Panc1 (cell line): ENCODE measurements around the gene KLHL8.

Experiments used
- CTCF ChIP-seq: fragments of 450-650 bp; IDR thresholded peaks from 2 replicates; pipeline ENCODE4 v1.5.1; 2017; ENCODE audit warnings: mild to moderate bottlenecking
- POLR2AphosphoS5 ChIP-seq: IDR thresholded peaks from 2 replicates; pipeline ENCODE4 v1.6.1; 2012; ENCODE audit warnings: mild to moderate bottlenecking, low read depth, low read length, moderate library complexity
- REST ChIP-seq, 2 experiments: IDR thresholded peaks; 2 replicates each; pipeline ENCODE4 v1.6.1; 2011 to 2012; ENCODE audit warnings: low read depth in 2 of 2, control low read depth in 1 of 2, low read length in 1 of 2, mild to moderate bottlenecking in 1 of 2, moderate library complexity in 1 of 2; ENCODE audit not compliant: insufficient read depth in 1 of 2
- SIN3A ChIP-seq: IDR thresholded peaks from 2 replicates; pipeline ENCODE4 v1.6.1; 2012; ENCODE audit warnings: low read depth, mild to moderate bottlenecking, low read length, moderate library complexity, borderline replicate concordance; ENCODE audit not compliant: insufficient read depth
- TCF7L2 ChIP-seq: IDR thresholded peaks from 2 replicates; pipeline ENCODE4 v1.6.1; 2011; ENCODE audit warnings: mild to moderate bottlenecking, low read depth, low read length, inconsistent platforms

GRCh38 chr4:87262886-87263285 lies 42.5 kb upstream of the KLHL8 start:
- TF ChIP-seq CTCF (no peak), POLR2AphosphoS5 (no peak), TCF7L2 (no peak), REST (IDR thresholded peaks at IDR 0.05; ENCODE audit: insufficient read depth in 1 of 2, low read depth in 2 of 2, low read length in 1 of 2) (no peak), SIN3A (no peak)
